GM15510 (cell line): ENCODE results near the gene ENPP7.

Experiments used
- POLR2A ChIP-seq: IDR thresholded peaks from 3 replicates; pipeline ENCODE4 v1.6.1; 2011; ENCODE audit warnings: borderline replicate concordance; ENCODE audit not compliant: insufficient read length; ENCODE audit errors: extremely low read depth

ENPP7 gene

GRCh38 chr17:79733692-79734070, 2.9 kb downstream of the ENPP7 start:
- TF ChIP-seq POLR2A = no peak

GRCh38 chr17:79735096-79735495, 4.4 kb downstream of the ENPP7 start:
- no peak for TF ChIP-seq POLR2A

GRCh38 chr17:79737046-79737921, 6.5 kb downstream of the ENPP7 start:
- no peak for TF ChIP-seq POLR2A

- TF ChIP-seq POLR2A = no peak
Observed at GRCh38 chr17:79737922-79738578, 7.3 kb downstream of the ENPP7 start.

GRCh38 chr17:79738643-79739042, 7.9 kb downstream of the ENPP7 start:
- TF ChIP-seq POLR2A = no peak

GRCh38 chr17:79739148-79740062, 8.7 kb downstream of the ENPP7 start:
- no peak for TF ChIP-seq POLR2A

DNA sequence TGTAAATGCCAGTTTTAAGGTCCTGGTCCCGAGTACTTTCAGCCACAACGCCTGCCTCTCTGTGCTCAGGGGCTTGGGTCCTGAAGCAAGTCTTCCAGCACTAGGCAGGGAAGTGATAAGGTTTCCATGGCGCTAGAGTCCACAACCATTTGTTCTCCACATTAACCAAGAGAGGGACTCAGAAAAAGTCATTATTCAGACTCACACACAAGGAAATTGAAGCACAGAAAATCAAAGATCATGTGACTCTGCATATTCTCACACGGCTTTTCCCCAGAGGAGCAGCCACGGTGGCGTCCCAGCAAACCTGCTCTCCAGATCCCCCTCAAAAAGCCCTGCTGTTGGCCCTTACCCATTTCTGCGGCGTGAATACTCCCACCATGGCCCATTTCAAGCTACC, 9.7 kb downstream of the ENPP7 start:
- no peak for TF ChIP-seq POLR2A

GRCh38 chr17:79741401-79741750, 10.6 kb downstream of the ENPP7 start:
- no peak for TF ChIP-seq POLR2A

DNA sequence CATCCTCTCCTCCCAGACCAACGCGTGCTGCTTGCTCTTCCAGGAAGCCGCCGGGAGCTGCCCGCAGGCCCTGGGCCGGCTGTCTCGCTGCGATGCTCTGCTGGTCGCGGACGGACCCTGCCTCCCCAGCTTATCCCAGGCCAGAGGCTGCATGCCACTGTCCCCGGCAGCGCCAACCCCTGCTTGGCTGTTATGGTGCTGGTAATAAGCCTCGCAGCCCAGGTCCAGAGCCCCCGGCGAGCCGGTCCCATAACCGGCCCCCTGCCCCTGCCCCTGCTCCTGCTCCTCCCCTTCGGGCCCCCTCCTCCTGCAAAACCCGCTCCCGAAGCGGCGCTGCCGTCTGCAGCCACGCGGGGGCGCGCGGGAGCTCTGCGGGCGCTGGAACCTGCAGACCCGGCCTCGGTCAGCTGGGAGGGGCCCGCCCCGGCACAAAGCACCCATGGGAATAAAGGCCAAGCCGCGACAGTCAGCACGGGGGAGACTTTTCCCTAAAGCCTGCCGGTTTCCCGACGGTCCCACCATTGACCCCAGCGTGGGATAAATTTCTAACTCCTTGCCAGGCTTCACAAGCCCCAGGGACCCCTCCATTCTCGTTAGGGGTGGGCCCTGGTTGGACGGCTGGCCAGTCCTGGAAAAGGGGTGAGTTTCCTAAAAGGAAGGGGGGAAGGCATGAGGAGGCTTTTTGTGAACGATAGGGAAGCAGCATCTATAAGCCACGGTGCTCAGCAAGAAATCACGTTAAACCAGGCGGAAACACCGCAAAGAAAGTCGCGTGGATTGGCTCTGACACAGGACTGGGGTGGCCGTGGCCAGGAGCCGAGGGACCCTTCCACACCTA, 11.2 kb downstream of the ENPP7 start:
- no peak for TF ChIP-seq POLR2A

DNA sequence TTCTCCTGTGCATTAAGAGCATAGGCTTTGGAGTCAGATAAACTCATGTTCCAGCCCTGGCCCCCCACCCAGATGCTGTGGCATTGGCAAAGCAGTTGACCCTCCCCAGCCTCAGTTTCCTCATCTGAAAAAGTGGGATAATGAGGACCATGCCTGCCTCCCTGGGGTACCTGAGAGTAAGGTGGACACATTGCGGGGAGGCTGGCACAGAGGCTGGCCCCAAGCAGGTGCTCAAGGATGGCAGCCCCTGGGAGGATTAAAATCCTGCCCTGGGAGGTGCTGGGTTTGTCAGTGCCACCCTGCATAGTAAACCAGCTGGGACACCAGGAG, 11.8 kb downstream of the ENPP7 start:
- no peak for TF ChIP-seq POLR2A

DNA sequence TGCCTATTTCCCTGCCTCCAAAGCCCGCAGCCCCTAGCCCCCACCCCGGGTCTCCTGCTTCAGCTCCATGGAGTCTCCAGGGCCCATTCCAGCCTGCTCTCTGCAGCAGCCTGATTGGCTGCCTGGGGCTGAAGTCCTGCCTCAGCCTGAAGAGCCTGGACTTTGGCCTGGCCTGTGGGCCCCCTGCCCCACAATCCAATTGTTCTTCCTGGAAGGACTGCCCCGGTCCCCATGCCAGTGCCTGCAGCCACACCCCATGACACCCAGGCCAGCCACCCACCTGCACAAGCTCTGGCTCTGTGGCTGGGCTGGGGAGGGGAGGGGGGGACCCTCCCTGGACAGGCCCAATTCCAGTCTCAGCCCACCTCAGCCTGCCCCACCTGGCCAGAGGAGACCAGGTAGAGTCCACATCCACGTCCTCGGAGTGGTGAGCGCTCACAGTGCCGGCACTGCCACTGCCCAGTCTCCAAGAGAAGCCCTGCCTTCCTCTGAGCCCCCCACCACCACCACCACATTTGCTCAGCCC, 12.3 kb downstream of the ENPP7 start:
- TF ChIP-seq POLR2A = no peak

GRCh38 chr17:79743614-79744013, 12.9 kb downstream of the ENPP7 start:
- TF ChIP-seq POLR2A = no peak

GRCh38 chr17:79745641-79746105, 14.9 kb downstream of the ENPP7 start:
- TF ChIP-seq POLR2A = no peak

- TF ChIP-seq POLR2A = no peak
Observed at GRCh38 chr17:79746889-79747507, 16.3 kb downstream of the ENPP7 start.

DNA sequence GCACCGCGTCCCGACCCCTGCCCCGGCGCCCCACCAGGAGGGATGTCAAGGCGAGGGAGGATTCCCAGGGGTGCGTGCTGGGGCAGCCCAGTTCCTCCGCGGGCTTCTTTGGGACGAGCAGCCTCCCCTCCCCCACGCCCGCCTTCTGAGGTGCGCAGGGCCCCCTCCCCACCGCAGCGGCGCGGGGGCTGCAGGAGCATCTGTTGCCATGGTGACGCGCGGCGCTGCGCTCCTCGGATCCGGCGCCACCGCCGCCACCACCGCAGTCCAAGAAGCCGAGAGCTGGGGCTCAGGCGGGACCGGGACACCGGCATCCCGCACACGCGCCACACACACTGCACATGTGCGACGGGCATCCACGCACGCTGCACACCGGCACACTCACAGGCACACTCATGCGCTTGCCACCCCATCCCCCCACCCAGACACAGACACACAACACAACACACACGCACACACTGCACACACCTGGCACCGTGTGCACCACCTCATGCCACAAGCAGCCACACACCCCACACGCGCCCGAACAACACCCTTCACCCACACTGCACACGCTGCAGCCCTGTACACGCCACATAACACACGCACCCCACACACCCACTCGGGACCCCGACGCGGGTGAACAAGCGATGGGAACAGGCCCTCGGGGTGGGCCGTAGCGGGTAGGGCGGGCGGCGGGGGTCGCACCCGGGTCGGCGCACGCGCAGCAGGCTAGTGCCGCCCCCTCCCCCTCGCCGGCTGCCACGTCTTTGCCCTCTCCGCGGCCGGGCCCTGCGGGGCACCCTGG, 17.0 kb downstream of the ENPP7 start:
- no peak for TF ChIP-seq POLR2A
